Measurements from ENCODE around the gene POLN. TPM values are rescaled to one million over a fixed set of nuclear protein-coding genes. Genes with fewer than 3 reads are reported as not detected.

Gene POLN
- total RNA-seq, 4 donors from 2014 or later = 0.27 to 2.6 (median 1.4) TPM

DNA sequence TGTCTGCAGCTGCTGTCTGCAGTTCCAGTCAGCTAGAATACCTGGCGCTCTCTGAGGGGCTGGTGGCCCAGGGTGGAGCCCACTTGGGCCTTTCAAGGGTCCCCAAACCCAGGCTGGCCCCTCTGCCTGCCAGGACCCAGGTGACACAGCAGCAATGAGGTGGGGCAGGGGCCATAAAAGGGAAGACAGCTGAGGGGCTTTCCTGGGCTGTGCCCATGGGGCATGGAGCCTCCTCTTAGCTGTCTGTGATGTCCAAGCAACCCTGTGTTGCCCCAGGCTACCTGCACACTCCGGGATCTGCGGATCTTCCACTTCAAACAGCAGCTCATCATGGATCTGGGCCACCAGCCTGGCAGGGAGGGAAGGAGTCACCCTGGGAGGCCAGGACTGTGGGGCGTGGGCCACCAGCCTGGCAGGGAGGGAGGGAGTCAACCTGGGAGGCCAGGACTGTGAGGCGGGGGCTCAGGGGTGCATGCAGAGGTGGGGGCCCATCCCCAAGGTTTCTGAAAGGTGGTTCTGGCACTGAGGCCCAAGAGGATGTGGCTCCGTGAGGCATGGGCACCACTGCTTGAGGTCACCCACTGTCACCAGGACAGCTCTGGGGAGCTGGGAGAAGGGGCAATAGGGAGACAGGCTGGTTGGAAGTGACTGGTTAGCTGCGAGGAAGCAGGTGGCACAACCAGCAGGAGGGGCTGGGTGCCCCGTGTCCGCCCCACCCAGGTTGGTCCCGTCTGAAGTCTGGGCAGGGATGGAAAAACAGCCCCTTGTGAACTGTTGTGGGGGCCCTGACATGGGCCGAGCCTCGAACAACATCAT is 166.5 kb downstream of the POLN start:
- H3K36me3 ChIP-seq = no peaks in the 10 kb centered on the region
- in situ Hi-C loops (cut with MboI; ENCODE audit: low pct_ligation_motif_present in 1 of 4, low pct_unique_long_range_greater_than_20kb in 1 of 4, low sequenced_read_pairs in 3 of 4) = no loop called here
- H3K27ac ChIP-seq = no peak overlapping the region
- 85% methylated on average over 11 of the region's 12 CpGs; no CpG with 5 or more reads in 1 of the 2 donors for WGBS, 2 donors (ENCODE audit: low coverage in 1 of 2)
- TF ChIP-seq POLR2AphosphoS5 (IDR thresholded peaks at IDR 0.05) = no peak
- TF ChIP-seq POLR2A (IDR thresholded peaks at IDR 0.05) = no peak
- no peak for TF ChIP-seq EP300 (IDR thresholded peaks at IDR 0.05; ENCODE audit: low read depth)
- TF ChIP-seq, protein P1, sequence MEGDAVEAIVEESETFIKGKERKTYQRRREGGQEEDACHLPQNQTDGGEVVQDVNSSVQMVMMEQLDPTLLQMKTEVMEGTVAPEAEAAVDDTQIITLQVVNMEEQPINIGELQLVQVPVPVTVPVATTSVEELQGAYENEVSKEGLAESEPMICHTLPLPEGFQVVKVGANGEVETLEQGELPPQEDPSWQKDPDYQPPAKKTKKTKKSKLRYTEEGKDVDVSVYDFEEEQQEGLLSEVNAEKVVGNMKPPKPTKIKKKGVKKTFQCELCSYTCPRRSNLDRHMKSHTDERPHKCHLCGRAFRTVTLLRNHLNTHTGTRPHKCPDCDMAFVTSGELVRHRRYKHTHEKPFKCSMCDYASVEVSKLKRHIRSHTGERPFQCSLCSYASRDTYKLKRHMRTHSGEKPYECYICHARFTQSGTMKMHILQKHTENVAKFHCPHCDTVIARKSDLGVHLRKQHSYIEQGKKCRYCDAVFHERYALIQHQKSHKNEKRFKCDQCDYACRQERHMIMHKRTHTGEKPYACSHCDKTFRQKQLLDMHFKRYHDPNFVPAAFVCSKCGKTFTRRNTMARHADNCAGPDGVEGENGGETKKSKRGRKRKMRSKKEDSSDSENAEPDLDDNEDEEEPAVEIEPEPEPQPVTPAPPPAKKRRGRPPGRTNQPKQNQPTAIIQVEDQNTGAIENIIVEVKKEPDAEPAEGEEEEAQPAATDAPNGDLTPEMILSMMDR (IDR thresholded peaks at IDR 0.05) = no peak
- intact Hi-C loops (cut with DNase I; ENCODE audit: low total_unique reads) = no loop called here
- no peaks in the 10 kb centered on the region for H3K27me3 ChIP-seq
- DNase-seq = no peak
- no peaks in the 10 kb centered on the region for H3K4me1 ChIP-seq
- no peaks in the 10 kb centered on the region for H3K9me3 ChIP-seq
- H3K4me3 ChIP-seq = no peak overlapping the region

DNA sequence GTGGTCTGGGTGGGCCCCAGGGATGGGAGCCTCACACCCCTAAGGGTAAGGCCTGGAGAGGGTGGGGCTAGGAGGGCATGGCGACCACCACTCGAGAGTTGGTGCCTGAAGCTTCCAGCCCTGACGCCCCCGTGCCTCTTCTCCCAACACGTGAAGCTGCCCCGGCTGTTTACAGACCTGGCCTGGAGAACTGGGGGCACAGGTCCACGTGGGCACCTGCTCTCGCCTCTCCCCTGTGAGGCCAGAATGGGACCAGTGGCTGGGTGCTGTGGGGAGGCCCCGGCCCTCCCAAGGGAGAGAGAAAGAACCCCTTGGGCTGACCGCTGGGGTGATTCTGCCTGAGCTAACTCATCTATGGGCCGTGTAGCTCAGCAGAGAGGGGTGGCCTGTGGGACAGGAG is 167.3 kb downstream of the POLN start:
- Histone ChIP-seq H3K27me3 (peaks cover 2% of the 10 kb centered on the region), H3K4me1 (no peaks in the 10 kb centered on the region), H3K36me3 (no peaks in the 10 kb centered on the region), H3K4me3 (no peak overlapping the region), H3K27ac (no peak overlapping the region), H3K9me3 (no peaks in the 10 kb centered on the region)
- in situ Hi-C loops (cut with MboI; ENCODE audit: low pct_ligation_motif_present in 1 of 4, low pct_unique_long_range_greater_than_20kb in 1 of 4, low sequenced_read_pairs in 3 of 4) = no loop called here
- intact Hi-C loops (cut with DNase I; ENCODE audit: low total_unique reads) = no loop called here
- 55% methylated on average over 2 of the region's 11 CpGs; no CpG with 5 or more reads in 1 of the 2 donors for WGBS, 2 donors (ENCODE audit: low coverage in 1 of 2)
- no peak for DNase-seq
- no peak for TF ChIP-seq EP300 (IDR thresholded peaks at IDR 0.05; ENCODE audit: low read depth)
- TF ChIP-seq POLR2A (IDR thresholded peaks at IDR 0.05) = no peak
- TF ChIP-seq POLR2AphosphoS5 (IDR thresholded peaks at IDR 0.05) = no peak
- TF ChIP-seq, protein P1 (IDR thresholded peaks at IDR 0.05) = no peak

DNA sequence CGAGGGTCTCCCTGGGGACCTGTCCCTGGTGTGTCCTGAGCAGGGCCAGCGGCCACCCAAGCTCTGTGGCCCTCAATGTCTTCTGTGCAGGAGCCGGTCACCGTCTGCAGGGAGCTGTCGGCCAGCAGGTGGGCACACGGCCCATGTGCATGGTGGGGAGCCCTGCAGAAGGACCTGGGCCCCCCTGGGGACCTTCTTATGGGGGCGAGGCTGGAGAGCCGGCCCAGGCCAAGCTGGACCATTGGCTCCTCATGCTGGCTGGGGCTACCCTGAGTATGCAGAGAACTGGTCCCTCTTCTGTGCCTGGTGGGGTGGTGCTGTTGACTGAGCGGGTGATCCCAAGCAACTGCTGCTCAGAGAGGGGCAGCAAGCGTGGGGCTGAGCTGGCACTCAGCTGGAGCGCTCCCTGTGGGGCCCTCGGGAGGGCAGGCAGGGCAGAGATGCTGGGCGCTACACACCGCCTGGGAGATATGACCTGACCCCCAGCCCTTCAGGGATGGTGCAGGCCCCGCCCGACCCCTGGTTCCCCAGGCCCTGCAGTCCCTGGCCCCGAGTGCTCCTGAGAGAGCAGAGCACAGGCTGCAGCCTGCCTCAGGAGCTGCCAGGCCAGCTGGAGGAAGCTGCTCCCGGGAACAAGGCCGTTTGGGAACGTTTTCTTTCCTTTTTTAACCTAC is 168.0 kb downstream of the POLN start:
- in situ Hi-C loops (cut with MboI; ENCODE audit: low pct_ligation_motif_present in 1 of 4, low pct_unique_long_range_greater_than_20kb in 1 of 4, low sequenced_read_pairs in 3 of 4) (no loop called here), intact Hi-C loops (cut with DNase I; ENCODE audit: low total_unique reads) (no loop called here)
- 73% methylated on average over 14 of the region's 20 CpGs; no CpG with 5 or more reads in 1 of the 2 donors for WGBS, 2 donors (ENCODE audit: low coverage in 1 of 2)
- no peak for TF ChIP-seq EP300 (IDR thresholded peaks at IDR 0.05; ENCODE audit: low read depth)
- TF ChIP-seq POLR2A (IDR thresholded peaks at IDR 0.05) = no peak
- TF ChIP-seq, protein P1 (IDR thresholded peaks at IDR 0.05) = no peak
- no peak for TF ChIP-seq POLR2AphosphoS5 (IDR thresholded peaks at IDR 0.05)
- Histone ChIP-seq H3K36me3 (no peaks in the 10 kb centered on the region), H3K27ac (no peak overlapping the region), H3K9me3 (no peaks in the 10 kb centered on the region), H3K4me3 (no peak overlapping the region), H3K4me1 (no peaks in the 10 kb centered on the region), H3K27me3 (peaks cover 5% of the 10 kb centered on the region)
- DNase-seq = no peak

DNA sequence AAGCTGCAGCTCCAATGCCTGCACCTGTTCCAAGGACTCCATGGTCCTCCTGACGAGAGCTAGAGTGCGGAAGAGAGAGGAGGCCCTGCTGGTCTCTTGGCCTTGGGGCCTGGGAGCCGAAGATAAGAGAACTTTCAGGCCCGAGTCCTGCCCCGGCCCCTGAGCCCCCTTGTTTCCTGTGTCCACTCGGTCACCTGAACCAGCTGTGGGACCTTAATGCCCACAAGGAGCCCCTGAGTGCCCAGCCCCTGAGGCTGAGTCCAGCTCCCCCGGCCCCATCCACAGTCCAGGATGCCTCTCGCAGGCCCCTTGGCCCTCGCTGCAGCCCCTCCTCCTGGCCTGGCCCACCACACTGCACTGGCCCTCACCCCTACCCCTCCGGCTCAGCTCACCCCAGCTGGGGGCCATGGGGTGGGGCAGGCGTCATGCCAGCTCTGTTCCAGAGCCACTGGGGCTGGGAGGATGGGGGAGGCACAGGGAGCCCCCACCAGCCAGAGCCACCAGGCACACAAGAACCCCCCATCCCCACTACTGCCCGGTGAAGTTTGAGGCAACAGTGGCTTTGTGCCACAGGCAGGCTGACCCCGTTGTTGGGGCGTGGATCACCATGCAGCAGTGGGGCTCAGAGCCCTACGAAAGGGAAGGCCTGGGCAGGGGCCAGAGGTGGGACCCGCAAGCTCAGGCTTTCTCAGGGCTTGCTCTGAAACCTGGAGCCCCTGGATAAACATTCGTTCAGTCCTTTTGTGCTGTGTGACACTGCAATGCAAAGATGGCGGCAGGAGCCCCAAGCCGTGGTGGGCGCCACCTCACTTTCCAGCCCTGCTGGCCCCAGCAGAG is 168.7 kb downstream of the POLN start:
- 86% methylated on average over 12 of the region's 20 CpGs; no CpG with 5 or more reads in 1 of the 2 donors for WGBS, 2 donors (ENCODE audit: low coverage in 1 of 2)
- Histone ChIP-seq H3K27ac (no peak overlapping the region), H3K9me3 (no peaks in the 10 kb centered on the region), H3K4me1 (no peaks in the 10 kb centered on the region), H3K4me3 (no peak overlapping the region), H3K27me3 (peaks cover 5% of the 10 kb centered on the region), H3K36me3 (no peaks in the 10 kb centered on the region)
- intact Hi-C loops (cut with DNase I; ENCODE audit: low total_unique reads) (no loop called here), in situ Hi-C loops (cut with MboI; ENCODE audit: low pct_ligation_motif_present in 1 of 4, low pct_unique_long_range_greater_than_20kb in 1 of 4, low sequenced_read_pairs in 3 of 4) (no loop called here)
- TF ChIP-seq POLR2AphosphoS5 (IDR thresholded peaks at IDR 0.05) = no peak
- TF ChIP-seq, protein P1 (IDR thresholded peaks at IDR 0.05) = no peak
- DNase-seq = no peak

Data from transverse colon (tissue), 4 donors.